DMS153 treated with DMSO at 0.1 percent for 48 hours (cell line): ENCODE data around the gene MST1.
"Not testable (repeated sequence)": the region's sequence is repeated elsewhere in the genome, so short reads cannot be mapped to it uniquely, and the experiment has no call there.

Experiments used
- DNase-seq: peaks from one replicate; lab custom pipeline; 2025; ENCODE audit not compliant: unreplicated experiment; lab: John Stamatoyannopoulos, UW

MST1 gene

DNA sequence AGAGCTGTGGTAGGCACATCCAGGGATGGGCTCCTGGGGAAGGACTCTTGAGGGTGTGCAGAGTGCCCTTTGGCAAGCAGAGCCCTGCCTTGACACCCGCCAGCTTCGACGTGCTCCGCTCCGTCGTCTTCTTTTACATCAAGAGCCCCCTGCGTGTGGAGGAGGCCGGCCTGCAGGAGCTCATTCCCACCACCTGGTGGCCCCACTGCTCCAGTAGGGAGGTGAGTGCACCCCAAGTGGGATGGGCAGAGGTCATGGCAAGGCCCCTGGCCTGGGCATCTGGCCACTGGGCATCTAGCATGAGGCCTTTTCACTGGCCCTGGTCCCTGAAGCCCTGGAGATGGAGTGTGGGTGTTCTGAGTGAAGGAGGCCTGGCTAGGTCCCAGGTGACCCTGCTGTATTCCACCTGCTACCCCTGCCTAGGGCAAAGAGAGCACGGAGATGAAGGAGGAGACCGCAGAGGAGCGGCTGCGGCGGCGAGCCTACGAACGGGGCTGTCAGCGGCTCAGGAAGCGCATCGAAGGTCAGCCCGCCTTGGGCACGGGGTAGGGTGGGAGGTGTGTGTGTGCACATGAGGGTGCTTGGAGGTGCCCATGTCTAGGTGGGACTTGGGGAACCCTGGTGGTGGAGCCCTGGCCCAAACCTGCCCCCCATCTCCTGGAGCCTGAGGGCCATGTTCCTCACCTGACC lies 12.3 kb upstream of the MST1 start:
- DNase-seq, result no peak

DNA sequence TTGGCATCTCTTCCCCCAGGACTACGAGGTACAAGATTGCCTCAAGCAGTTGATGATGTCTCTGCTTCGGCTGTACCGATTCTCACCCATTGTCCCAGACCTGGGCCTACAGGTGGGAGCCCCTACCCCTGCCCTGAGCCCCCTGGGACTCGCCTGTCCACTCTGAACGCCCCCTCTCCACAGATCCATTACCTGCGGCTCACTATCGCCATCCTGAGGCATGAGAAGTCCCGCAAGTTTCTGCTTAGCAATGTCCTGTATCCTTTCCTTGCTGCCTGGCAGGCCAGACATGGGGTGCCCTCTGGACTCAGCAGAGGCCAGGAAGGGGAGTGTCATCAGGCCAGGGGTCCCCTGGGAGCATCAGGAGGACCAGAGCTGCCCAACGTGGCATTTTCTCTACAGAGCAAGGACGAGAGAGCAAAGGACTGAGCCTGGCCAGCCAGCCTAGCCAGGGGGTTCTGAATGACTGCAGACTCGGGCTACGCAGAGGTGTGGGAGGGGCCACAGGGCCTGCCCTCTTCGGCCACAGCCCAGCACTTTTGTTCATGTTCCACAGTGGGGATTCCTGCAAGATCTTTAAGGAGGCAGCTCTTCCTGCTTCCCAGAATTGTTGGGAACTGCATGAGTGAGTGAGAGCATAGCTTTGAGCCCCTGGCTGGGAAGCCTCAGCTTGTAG lies 11.3 kb upstream of the MST1 start:
- no peak for DNase-seq

- no peak for DNase-seq
Measured at GRCh38 chr3:49700014-49700413, 10.7 kb upstream of the MST1 start.

- DNase-seq, result no peak
Measured at GRCh38 chr3:49699281-49699979, 10.2 kb upstream of the MST1 start.

DNA sequence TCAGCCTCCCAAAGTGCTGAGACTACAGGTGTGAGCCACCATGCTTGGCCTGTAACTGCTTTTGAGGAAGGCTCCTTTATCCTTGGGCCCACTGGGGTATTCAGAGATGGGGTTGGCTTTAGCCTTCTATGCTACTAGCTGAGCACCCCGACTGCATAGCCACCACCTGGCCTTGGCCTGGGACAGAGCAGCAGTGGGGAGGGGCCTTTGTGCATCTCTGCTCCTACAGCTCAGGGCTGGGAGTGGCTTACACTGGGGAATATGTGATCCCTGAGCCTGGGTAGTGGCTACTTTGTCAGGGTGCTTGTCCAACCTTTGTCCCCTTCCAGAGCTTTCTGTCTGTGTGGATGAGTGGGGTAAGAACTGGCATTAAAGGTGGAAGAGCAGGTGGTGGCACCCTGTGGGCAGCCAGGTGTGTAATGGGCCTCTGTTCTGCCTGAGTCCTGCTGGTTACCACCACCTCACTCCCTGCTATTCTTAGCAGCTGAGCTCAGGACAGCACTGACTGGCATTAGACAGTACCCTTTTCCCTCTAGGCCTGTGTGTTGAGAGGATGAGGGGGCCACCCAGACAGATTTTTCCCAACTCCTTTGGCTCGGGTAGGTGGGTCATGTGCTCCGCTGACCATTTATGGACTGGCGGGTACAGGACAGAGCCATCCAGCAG lies 6.2 kb upstream of the MST1 start:
- DNase-seq, result not testable (repeated sequence)

- not testable (repeated sequence) for DNase-seq
Measured at GRCh38 chr3:49694409-49695070, 5.3 kb upstream of the MST1 start.

- DNase-seq, result not testable (repeated sequence)
Measured at GRCh38 chr3:49691481-49691880, 2.2 kb upstream of the MST1 start.

GRCh38 chr3:49690856-49691255 lies 1.6 kb upstream of the MST1 start:
- not testable (repeated sequence) for DNase-seq

DNA sequence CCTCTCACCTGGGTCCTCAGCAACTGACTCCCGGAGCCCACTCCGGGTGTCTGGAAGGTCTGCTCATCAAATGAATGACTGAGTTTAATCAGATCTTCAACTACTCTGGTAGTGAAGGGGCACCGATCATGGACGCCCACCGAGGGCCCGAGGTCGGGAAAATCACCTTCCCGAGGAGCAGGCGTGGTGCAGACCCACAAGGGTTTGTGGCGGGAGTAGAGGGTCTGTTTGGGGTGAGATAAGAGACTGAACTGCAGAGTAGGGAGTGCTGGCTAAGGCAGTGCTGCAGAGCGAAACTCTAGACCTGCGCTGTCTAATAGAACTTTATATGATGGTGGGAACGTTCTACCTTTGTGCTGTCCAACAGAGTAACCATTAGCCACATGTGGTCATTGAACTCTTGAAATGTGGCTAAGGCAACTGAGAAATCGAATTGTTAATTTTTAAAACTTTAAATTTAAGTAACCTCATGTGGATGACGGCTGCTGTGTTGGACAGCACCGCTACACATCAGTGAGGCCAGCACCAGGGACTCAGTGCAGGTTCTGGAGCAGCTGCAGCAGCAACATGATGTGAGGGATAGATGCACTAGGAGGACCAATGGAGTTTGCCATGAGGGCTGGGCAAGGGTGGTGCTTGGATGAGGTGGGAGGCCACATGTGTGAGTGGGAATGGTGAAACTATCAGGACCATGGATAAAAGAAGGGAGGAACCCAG lies 792 bp upstream of the MST1 start:
- DNase-seq, result not testable (repeated sequence)

DNA sequence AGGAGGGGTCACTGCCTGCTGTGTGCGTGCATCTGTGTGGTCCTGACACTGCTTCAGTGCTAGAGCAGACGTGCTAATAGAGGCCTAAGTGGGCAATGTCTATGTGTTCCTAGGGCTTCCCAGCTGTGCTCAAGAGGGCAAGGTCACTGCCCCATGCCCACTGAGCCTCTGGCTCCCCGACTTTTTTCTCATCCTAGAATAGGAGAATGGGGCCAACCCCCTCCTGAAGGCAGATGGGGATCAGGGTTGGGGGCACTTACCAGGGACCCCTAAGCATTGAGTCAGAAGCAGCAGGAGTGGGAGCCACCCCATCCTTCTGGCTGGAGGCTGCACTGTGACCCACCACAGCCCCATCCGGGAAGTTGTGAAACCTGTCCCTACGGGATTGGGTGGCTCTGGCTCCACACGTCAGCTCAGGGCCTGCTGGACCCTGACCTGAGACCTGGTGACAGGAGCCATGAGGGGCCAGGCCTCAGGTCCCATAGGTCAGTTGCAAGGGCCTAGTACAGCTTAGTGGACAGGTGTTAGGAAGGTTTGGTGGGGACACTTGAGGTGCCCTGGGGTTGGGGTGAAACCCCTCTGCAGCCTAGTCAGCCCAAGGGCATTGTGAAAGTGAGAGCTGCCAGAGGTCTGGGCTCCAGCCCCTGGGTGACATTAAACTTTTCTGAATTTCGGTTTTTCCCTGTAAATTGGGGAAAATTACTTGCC lies 782 bp downstream of the MST1 start:
- DNase-seq, result not testable (repeated sequence)

DNA sequence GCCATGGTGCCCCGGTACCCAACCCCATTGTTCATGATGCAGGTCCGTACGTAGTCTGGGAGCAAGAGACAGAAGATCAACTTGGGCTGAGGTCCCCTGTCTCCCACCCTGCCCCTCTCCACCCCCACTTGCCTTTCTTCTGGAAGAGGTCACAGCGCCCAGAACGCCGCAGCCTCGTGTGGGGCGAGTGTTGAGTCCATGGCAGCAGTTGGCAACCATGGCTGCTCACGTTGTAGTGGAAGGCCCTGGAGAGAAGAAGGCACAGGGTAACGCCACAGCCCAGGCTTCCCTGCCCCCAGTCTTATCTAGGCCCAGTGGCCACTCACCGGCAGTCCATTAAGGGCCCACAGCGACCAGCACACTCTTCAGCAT lies 1.9 kb downstream of the MST1 start:
- DNase-seq, result not testable (repeated sequence)

GRCh38 chr3:49686769-49687423 lies 2.4 kb downstream of the MST1 start:
- not testable (repeated sequence) for DNase-seq

DNA sequence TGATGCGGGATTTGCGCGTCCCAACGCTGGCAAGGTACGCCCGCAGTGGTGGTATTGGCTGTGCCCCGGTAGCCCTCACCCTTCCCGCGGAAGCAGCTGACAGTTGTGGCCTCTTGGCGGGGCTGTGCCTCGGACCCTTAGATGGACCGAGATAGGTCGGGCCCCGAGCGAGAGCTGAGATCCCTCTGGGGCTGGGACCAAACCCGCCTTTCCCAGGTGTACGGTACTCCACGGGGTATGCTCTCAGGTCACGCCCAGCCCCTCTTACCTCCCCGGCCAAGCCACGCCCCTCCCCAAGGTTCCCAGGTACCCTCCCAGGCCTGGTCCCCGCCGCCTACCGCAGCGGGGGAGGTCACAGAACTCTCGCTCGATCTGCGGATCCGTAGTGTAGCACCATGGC lies 2.9 kb downstream of the MST1 start:
- DNase-seq, result not testable (repeated sequence)

- DNase-seq, result not testable (repeated sequence)
Measured at GRCh38 chr3:49685846-49686245, 3.4 kb downstream of the MST1 start.

DNA sequence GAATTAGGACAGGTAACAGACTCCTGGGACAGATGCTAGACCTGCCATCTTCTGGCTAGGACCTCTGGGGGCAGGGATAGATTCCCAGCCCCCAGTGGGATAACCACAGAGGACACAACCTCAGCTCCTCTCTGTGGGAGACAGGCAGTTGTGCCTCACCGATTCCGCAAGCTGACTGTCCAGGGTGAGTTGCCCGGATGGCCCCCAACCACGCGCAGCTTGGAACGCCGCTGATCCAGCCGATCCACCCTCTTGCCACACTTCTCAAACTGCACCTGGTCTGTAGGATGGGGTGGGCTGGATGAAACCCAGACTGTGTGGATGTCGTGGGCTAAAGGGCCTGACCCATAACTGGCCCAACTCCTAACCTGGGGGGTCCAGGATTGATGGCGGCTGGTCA lies 4.2 kb downstream of the MST1 start:
- DNase-seq, result not testable (repeated sequence)

GRCh38 chr3:49684453-49684852 lies 4.8 kb downstream of the MST1 start:
- DNase-seq, result not testable (repeated sequence)

DNA sequence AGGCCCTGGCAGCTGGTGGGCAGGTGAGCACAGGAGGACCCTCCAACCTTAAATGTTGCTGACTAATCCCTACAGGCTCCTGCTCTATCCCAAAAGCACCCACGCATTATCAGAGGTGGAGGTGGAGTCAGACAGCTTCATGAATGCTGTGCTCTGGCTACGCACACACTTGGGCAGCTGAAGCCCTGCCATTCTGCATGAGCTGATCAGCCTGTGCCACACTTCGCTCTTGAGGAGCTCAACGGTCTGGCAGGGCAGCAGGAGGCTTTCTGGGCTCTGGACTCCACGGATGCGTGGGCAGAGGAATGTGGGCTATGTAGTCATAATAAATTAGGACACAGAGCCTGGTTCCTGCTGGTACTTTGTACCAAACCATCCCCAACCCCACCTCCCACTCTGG lies 6.1 kb downstream of the MST1 start:
- no peak for DNase-seq

DNA sequence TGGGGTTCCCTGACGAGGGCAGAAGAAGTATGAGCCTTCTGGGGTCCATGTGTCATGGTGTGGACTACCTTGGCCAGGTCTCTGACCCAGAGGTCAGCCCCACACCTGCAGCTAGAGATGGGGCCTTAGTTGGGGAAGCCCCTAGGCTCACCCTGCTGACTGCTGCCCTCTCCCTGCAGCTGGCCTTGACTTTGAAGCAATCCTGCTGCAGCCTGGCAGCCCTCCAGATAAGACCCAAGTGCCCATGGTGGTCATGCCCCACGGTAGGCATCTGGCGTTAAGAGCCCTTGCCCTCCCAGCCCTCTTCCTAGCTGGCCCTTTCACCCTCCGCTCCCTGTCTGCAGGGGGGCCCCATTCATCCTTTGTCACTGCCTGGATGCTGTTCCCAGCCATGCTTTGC lies 7.7 kb downstream of the MST1 start:
- DNase-seq, result no peak

- no peak for DNase-seq
Measured at GRCh38 chr3:49681232-49681522, 8.1 kb downstream of the MST1 start.
